Measurements from ENCODE around the gene KLB. TPM values are rescaled to one million over a fixed set of nuclear protein-coding genes. Genes with fewer than 3 reads are reported as not detected.

The KLB gene
- total RNA-seq, 1 experiment from 2014 or later, result not detected

Other genes with a start within 250 kb of the KLB start
- gene WDR19, start 224.4 kb upstream of the KLB start, total RNA-seq (2014; rRNA removed; shearing (Covaris generic)), result 12.5 and 14.2 TPM in 2 replicates
- gene RFC1, start 40.6 kb upstream of the KLB start, total RNA-seq (2014; rRNA removed; shearing (Covaris generic)), result 36.6 and 43.7 TPM in 2 replicates
- gene RPL9, start 52.0 kb downstream of the KLB start, total RNA-seq (2014; rRNA removed; shearing (Covaris generic)), result 3,288 and 3,912 TPM in 2 replicates
- 18.1 and 22.7 TPM in 2 replicates for gene LIAS, start 52.1 kb downstream of the KLB start, total RNA-seq (2014; rRNA removed; shearing (Covaris generic))
- gene UGDH, start 120.5 kb downstream of the KLB start, total RNA-seq (2014; rRNA removed; shearing (Covaris generic)), result 54.9 and 90.9 TPM in 2 replicates
- gene SMIM14, start 231.9 kb downstream of the KLB start, total RNA-seq (2014; rRNA removed; shearing (Covaris generic)), result 25.3 and 30.1 TPM in 2 replicates